DND-41 (cell line): ENCODE measurements around the gene ACSL3.
A peak's percentile ranks its signal among the peaks of the same experiment; 100 is the strongest.
"Not testable (repeated sequence)": the region's sequence is repeated elsewhere in the genome, so short reads cannot be mapped to it uniquely, and the experiment has no call there.

Experiments used
- ATAC-seq: fragments of 200-7000 bp; cut with Tn5 transposase; 3 replicates; pipeline ENCODE4 v1.9.1; 2021; ENCODE audit warnings: low read depth; ENCODE audit not compliant: insufficient read depth
- DNase-seq: peaks from one replicate; pipeline ENCODE4 v3.0.0-alpha.2; 2020
- H2AFZ ChIP-seq: 2 replicates; pipeline ENCODE4 v1.6.0; 2012; ENCODE audit warnings: low read depth, low read length
- H3K27ac ChIP-seq: 2 replicates; pipeline ENCODE4 v1.5.1; 2012; ENCODE audit warnings: low read length, inconsistent platforms
- H3K27me3 ChIP-seq: fragments of 200-600 bp; sonication (generic); 2 replicates; pipeline ENCODE4 v1.6.0; 2012; ENCODE audit warnings: low read length, mild to moderate bottlenecking, inconsistent platforms; ENCODE audit not compliant: insufficient read depth, poor library complexity
- H3K36me3 ChIP-seq: 2 replicates; pipeline ENCODE4 v1.5.1; 2012; ENCODE audit warnings: low read length, inconsistent platforms; ENCODE audit not compliant: insufficient read depth
- H3K4me1 ChIP-seq: 2 replicates; pipeline ENCODE4 v1.5.1; 2012; ENCODE audit warnings: mild to moderate bottlenecking, low read length; ENCODE audit not compliant: insufficient read depth
- H3K4me2 ChIP-seq: 2 replicates; pipeline ENCODE4 v1.6.0; 2012; ENCODE audit warnings: mild to moderate bottlenecking, moderate library complexity, low read length, inconsistent platforms; ENCODE audit not compliant: insufficient read depth
- H3K4me3 ChIP-seq, 2 experiments: fragments of 200-600 bp in 1 of 2; shearing (Covaris generic) in 1 of 2; 2 replicates each; pipeline ENCODE4 v1.5.1; 2012 to 2016; ENCODE audit warnings: inconsistent platforms in 2 of 2, low read length in 2 of 2, mild to moderate bottlenecking in 2 of 2, low read depth in 1 of 2, moderate library complexity in 1 of 2
- H3K79me2 ChIP-seq: 2 replicates; pipeline ENCODE4 v1.6.0; 2012; ENCODE audit warnings: low read length, inconsistent platforms; ENCODE audit not compliant: insufficient read depth
- H3K9ac ChIP-seq: 2 replicates; pipeline ENCODE4 v1.6.0; 2012; ENCODE audit warnings: low read depth, mild to moderate bottlenecking, inconsistent platforms, low read length, moderate library complexity
- H3K9me3 ChIP-seq: 2 replicates; pipeline ENCODE4 v1.5.1; 2012; ENCODE audit warnings: low read length, moderate library complexity, mild to moderate bottlenecking, inconsistent platforms; ENCODE audit not compliant: insufficient read depth, severe bottlenecking
- H4K20me1 ChIP-seq: 2 replicates; pipeline ENCODE4 v1.6.0; 2012; ENCODE audit warnings: low read length; ENCODE audit not compliant: insufficient read depth
- CTCF ChIP-seq: IDR thresholded peaks from 2 replicates; pipeline ENCODE4 v1.5.1; 2012; ENCODE audit warnings: borderline replicate concordance, low read length, moderate library complexity, mild to moderate bottlenecking; ENCODE audit not compliant: poor library complexity, severe bottlenecking; ENCODE audit errors: extremely low read depth
- EZH2 ChIP-seq: IDR thresholded peaks from 3 replicates; pipeline ENCODE4 v1.6.1; 2012; ENCODE audit warnings: borderline replicate concordance, low read depth, mild to moderate bottlenecking, moderate library complexity, low read length, inconsistent platforms; ENCODE audit not compliant: severe bottlenecking

Gene ACSL3

GRCh38 chr2:222842491-222843174, 18.2 kb upstream of the ACSL3 start:
- Histone ChIP-seq H3K27ac (no peak overlapping the region), H4K20me1 (no peaks in the 10 kb centered on the region), H3K4me1 (no peaks in the 10 kb centered on the region), H3K79me2 (no peaks in the 10 kb centered on the region), H2AFZ (0 out of 2 replicates have a peak overlapping the region, but pooled peaks have one; percentile 3), H3K4me3 (no peak overlapping the region), H3K9ac (no peak overlapping the region), H3K4me2 (no peak overlapping the region), H3K36me3 (no peaks in the 10 kb centered on the region), H3K27me3 (no peaks in the 10 kb centered on the region), H3K9me3 (no peaks in the 10 kb centered on the region)
- ATAC-seq (no peak), DNase-seq (no peak)
- TF ChIP-seq CTCF (no peak), EZH2 (no peak)

- Histone ChIP-seq H3K36me3 (no peaks in the 10 kb centered on the region), H4K20me1 (no peaks in the 10 kb centered on the region), H3K9ac (no peak overlapping the region), H3K79me2 (no peaks in the 10 kb centered on the region), H3K27ac (no peak overlapping the region), H3K4me2 (no peak overlapping the region), H2AFZ (no peak overlapping the region), H3K4me1 (no peaks in the 10 kb centered on the region), H3K9me3 (no peaks in the 10 kb centered on the region), H3K4me3 (no peak overlapping the region), H3K27me3 (no peaks in the 10 kb centered on the region)
- TF ChIP-seq CTCF, result no peak
- no peak for TF ChIP-seq EZH2
- ATAC-seq (no peak), DNase-seq (no peak)
These were observed 16.5 kb upstream of the ACSL3 start for GRCh38 chr2:222844323-222844722.

DNA sequence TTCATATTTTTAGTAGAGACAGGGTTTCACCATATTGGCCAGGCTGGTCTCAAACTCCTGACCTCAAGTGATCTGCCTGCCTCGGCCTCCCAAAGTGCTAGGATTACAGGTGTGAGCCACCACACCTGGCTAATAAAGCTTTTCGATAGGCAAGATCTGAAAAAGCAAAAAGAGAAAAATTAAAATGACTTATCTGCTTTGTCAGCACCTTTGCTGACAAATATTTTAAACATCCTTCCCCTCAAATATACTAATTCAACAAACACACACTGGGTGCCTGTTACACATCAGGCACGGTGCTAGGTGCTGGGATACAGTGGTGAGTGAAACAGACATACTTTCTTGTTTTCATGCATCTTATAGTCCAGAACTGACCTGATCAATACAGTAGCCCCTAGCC, 15.5 kb upstream of the ACSL3 start:
- not testable (repeated sequence) for H3K27me3 ChIP-seq

GRCh38 chr2:222846003-222846402, 14.8 kb upstream of the ACSL3 start:
- ATAC-seq (no peak), DNase-seq (no peak)
- H3K4me1 ChIP-seq, result no peaks in the 10 kb centered on the region
- no peak overlapping the region for H3K9ac ChIP-seq
- H3K4me3 ChIP-seq, result no peak overlapping the region
- no peaks in the 10 kb centered on the region for H3K27me3 ChIP-seq
- no peaks in the 10 kb centered on the region for H4K20me1 ChIP-seq
- no peak overlapping the region for H2AFZ ChIP-seq
- no peaks in the 10 kb centered on the region for H3K79me2 ChIP-seq
- H3K36me3 ChIP-seq, result no peaks in the 10 kb centered on the region
- no peak overlapping the region for H3K4me2 ChIP-seq
- no peaks in the 10 kb centered on the region for H3K9me3 ChIP-seq
- no peak overlapping the region for H3K27ac ChIP-seq
- TF ChIP-seq EZH2 (no peak), CTCF (no peak)

More for the DNA sequence above, 15.5 kb upstream of the ACSL3 start:
- not testable (repeated sequence) for H3K9me3 ChIP-seq, H3K27ac ChIP-seq, H2AFZ ChIP-seq, H3K4me2 ChIP-seq, DNase-seq, H3K36me3 ChIP-seq, H4K20me1 ChIP-seq, H3K9ac ChIP-seq, H3K79me2 ChIP-seq, H3K4me3 ChIP-seq, ATAC-seq, H3K4me1 ChIP-seq

DNA sequence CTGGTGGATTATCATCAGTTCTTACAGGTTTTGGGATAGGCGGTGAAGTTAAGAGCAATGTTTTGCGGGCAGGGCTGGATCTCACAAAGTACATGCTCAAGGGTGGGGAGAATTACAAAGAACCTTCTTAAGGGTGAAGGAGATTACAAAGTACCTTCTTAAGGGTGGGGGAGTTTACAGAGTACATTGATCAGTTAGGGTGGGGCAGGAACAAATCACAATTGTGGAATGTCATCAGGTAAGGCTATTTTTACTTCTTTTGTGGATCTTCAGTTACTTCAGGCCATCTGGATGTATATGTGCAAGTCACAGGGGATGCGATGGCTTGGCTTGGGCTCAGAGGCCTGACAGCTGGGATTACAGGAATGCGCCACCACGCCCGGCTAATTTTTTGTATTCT, 12.8 kb upstream of the ACSL3 start:
- not testable (repeated sequence) for H3K4me2 ChIP-seq

More for the DNA sequence above, 12.8 kb upstream of the ACSL3 start:
- not testable (repeated sequence) for H3K4me3 ChIP-seq, H4K20me1 ChIP-seq, H3K27ac ChIP-seq, H3K27me3 ChIP-seq, DNase-seq, H3K9me3 ChIP-seq, H3K79me2 ChIP-seq, H3K36me3 ChIP-seq, ATAC-seq, H3K9ac ChIP-seq, H3K4me1 ChIP-seq, H2AFZ ChIP-seq
